CD4-positive, alpha-beta T cell treated with Interleukin-15 for 1 hour (primary cell): ENCODE measurements around the gene PFKFB4.
"Not testable (repeated sequence)": the region's sequence is repeated elsewhere in the genome, so short reads cannot be mapped to it uniquely, and the experiment has no call there.

Source experiments
- DNase-seq: peaks from one replicate; pipeline ENCODE4 v3.0.0-alpha.2; 2020

Gene PFKFB4

GRCh38 chr3:48555949-48556795 lies 431 bp downstream of the PFKFB4 start:
- no peak for DNase-seq

GRCh38 chr3:48555231-48555948 lies 1.2 kb downstream of the PFKFB4 start:
- no peak for DNase-seq

DNA sequence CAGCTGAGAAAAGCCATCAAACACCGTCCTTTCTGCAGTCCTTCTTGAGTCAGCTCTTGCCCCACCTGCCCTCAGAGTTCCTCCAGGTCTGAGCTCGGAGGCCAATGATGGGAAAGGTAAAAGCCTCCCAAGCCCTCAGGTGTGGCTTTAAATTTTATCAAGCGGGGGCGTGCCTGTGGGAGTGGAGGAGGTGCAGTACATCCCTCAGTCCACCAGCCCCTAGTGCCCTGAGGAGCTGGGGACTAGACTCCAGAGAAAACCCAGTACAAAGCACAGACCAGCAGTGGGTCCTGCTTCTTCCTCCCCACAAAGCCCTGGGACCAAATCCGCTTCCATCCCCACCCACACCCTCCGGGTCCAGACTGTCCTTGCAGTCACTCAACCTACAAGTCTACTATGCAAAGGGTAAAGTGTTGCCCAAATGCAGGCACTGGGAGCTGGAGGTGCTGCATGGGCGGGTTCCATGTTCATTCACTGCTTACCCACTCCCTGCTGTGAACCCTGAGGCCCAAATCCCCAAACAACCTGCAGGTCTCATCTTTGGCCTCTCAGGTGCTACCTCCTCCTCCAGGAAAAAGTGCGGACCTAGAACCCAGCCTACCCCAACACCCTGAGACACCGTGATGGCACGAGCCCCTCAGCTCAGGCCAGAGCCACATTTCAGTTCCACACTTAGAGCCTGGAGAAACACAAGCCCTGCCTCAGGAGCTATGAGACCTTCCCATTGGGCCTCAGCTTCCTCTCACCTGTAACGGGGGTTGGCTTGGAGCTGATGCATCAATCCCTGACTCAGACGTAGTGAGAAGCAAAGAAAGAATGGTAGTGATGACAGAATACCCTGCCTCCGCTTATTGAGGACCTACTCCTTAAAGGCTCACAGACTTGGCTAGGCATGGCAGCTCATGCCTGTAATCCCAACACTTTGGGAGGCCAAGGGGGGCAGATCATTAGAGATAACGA lies 2.4 kb downstream of the PFKFB4 start:
- DNase-seq: no peak

DNA sequence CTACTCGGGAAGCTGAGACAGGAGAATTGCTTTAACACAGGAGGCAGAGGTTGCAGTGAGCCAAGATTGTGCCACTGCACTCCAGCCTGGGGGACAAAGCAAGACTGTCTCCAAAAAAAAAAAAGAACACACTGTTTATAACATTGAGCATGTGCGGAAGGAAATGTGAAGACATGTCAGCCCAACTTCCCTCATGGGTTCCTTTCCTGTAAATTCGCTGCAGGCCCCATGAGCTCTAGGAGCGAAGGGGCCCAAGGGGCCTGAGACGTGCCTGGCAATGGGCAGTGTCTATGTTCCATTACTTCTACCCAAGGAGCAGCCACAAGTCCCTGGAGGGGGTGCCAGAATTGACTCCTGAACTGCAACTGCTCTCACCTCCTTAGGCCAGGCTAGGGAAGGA lies 3.2 kb downstream of the PFKFB4 start:
- DNase-seq: no peak

DNA sequence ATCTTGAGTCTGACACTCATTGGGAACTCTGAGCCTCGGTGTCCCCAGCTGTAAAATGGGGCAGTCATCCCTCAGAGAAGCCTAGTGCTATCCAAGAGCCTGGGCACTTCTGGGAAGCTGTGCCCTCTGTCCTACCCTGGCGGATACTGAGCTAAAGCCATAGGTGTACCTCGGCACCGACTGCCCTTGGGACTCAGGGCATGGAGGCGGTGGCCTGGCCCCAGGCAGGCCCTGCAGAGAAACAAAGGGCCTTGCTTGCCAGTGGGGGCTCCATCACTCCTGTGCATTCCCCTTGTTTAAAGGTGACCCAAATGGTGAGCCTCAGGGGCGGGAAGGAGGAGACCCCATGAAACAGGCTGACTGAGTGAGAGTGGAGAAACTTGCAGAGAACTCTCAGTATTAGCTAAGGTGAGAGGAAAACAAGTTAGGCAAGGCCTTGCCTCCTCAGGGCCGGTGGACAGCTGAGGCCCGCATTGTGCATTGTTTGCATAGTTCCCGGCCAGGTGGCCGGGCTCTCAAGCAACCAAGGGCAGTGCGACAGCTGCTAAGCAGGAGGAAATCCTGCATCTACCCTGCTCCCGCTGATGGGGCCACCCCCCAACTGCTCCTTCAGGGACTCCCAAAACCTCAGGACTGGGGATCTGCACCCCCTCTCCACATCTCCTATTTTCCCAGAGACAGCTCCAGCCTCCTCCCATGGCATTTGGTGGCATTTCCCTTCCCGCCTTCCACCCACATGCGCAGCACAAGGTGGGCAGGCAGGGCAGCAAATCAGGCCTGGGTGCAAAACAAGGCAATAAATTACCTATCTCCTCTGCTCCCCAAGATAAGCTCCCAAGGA lies 4.3 kb downstream of the PFKFB4 start:
- no peak for DNase-seq

- not testable (repeated sequence) for DNase-seq
Observed at GRCh38 chr3:48551651-48552050, 5.0 kb downstream of the PFKFB4 start.

DNA sequence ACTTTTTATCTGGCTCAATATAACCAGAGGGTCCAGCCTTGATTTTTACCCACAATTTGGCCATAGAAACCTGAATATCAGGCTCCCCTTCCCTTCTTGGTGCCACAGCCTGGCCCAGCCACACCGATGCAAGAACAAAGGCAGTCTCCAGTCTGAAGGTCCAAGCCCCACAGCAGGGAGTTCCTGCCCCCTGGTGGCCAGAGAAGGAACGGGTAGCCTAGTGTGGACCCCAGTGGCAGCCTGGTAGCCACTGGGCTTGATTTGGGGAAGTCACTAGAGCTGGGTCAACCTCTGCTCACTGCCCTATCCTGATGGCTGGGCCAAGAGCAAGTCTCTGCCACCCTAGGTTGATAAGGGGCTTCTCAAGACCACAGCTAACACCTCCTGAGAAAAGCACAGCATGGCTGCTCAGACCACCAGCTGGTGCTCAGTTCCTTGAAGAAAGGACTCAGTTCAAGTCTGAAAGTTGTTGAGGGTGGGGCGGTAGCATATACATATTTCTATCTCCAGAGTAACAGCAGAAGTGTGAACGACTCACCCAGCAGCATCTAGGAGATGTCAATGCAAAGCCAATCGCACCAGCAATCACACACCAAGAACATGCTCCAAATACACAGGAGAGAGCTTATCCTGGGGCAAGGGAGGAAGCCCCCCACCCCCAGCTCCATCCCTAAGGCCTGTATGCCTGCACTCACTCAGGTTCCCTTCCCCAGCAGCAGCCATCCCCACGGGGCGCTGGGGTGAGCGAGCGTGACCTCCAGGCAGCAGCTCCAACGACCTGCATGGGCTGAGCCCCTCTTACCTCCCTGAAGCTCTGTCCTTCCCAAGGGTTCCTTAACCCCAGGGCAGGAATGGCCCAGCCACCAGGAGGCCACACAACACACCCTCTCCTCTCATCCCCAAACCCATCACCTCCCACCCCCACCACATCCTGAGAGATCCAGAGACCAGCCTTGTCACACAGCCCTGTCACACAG lies 7.6 kb downstream of the PFKFB4 start:
- peak; percentile 81 for DNase-seq

DNA sequence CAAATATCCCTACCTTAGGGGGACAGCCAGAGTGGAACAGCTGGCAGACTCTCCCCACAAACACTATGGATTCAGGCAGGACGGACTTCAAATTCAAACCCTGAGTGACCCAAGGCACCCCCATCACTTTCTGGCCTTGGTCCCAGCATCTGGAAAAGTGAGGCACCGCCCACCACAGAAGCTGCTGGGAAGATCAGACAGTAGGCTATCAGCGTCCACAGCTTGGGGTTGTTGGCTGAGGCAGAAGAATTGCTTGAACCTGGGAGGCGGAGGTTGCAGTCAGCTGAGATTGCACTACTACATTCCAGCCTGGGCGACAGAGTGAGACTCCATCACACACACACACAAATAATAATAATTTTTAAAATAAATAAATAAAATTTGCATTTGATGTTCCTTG lies 8.5 kb downstream of the PFKFB4 start:
- DNase-seq: no peak

DNA sequence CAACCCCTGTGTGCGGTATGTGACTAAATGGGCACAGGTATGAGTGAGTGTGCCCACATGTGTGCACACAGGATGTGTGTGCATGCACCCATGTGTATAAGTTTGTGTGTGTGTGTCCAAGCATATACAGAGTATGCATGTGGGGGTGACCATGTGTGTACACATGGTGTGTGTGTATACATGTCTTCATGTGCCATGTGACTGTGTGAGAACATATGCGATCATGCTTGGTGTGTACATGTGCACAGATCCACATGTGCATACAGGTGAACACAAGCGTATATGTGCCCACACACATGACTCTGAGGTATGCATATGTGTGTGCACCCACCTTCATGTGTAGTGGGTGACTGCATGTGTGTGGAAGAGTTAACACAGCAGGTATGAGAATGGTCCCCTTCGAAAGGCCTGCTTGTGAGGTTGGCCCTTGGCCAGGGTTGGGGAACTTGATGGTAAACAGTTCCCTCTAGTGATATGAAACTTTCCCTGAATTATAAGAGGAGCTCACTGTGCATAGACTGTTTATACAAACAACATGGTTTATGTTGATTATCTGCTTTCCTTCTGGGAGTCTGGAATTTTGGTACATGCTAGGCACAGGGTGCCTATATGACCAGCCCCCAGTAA lies 10.3 kb downstream of the PFKFB4 start:
- no peak for DNase-seq

DNA sequence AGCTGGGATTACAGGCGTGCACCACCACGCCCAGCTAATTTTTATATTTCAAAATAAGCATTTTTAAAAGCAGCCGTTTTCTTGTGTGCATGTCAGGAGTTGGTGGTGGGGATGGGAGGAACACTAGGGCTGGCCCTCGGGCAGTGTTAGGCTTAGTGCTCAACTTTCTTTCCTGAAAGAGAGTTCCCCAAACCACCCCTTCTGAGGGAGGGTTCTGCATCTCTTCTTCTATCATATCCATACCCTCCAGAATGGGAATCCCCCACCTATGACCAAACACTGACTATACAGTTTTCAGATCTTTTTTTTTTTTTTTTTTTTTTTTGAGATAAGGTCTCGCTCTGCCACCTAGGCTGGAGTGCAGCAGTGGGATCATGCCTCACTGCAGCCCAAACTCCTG lies 12.5 kb downstream of the PFKFB4 start:
- no peak for DNase-seq

DNA sequence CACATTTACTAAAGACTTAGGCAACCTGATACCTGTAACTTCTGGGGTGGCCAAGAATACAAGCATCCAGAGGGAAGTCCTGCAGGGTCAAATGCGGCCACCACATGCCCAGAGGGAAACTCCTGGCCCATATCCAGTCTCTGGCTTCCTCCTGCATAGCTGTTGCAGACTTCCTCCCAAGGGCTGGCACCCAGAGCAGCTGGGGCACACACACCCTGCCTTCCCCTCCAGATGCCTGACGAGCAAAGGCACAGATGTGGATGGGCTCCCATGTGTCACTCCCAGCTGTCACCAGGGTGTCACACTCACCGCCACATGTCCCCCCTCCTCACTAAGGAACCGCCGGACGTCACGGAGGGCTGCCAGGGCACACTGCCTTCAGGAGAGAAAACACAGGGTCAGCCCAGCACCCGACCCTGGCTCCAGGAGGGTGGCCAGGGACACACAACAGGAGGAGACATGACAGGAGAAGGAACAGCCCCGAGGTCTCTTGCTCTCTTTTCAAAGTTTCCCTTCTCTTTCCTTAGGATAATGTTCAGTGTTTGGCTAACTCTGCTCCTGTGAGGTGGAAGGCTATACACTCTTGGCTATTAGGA lies 13.2 kb downstream of the PFKFB4 start:
- DNase-seq: peak; percentile 43

GRCh38 chr3:48538451-48538850 lies 18.2 kb downstream of the PFKFB4 start:
- no peak for DNase-seq

- DNase-seq: no peak
Observed at GRCh38 chr3:48536785-48537184, 19.8 kb downstream of the PFKFB4 start.

- no peak for DNase-seq
Observed at GRCh38 chr3:48536116-48536515, 20.5 kb downstream of the PFKFB4 start.

DNA sequence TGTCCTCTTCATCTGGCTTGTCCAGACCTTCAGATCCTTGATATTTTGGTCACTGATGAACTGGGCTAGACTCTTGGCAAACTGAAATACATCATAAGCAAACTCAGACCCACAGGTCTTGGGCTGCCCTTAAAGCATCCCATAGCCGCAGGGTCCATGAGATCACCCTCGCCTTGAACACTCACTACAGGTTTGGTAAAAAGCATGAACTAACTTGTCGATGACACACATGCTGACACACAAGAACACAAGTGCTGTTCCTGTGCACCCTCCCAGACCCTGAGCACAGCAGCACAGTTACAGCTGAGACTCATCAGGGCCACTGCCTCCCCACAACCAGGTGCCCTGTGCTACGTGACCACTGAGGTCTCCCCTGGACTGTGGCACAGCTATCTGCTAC lies 21.0 kb downstream of the PFKFB4 start:
- no peak for DNase-seq

DNA sequence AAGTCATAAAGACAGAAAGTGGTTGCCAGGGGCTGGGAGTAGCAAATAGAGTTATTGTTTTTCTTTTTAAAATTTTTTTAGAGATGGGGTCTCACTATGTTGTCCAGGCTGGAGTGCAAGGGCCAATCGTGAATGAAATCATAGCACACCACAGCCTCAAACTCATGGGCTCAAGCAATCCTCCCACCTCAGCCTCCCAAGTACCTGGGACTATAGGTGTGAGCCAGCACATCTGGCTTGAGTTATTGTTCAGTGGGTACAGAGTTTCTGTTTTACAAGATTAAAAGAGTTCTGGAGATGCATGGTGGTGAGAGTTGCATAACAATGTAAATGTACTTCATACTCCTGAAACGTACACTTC lies 23.6 kb downstream of the PFKFB4 start:
- no peak for DNase-seq

DNA sequence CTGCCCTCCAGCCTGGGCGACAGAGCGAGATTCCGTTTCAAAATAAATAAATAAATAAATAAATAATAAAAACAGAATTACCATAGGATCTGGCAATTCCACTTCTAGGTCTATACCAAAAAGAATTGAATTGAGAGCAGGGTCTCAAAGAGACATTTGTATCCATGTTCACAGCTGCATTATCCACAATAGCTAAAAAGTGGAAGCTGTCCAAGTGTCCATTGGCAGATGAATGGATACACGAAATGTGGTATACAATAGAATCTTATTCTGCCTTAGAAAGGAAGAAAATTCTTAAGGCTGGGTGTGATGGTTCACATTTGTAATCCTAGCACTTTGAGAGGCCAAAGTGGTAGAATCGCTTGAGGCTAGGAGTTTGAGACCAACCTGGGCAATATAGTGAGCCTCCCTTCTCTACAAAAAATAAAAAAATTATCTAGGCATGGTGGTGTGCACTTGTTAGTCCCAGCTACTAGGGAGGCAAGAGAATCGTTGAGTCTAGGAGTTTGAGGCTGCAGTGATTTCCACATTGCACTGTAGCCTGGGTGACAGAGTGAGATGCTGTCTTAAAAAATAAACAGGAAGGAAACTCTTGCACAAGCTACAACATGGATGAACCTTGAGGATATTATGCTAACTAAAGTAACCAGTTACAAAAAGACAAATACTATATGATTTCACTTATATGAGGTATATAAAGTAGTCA lies 24.2 kb downstream of the PFKFB4 start:
- DNase-seq: no peak

GRCh38 chr3:48530701-48531100 lies 25.9 kb downstream of the PFKFB4 start:
- not testable (repeated sequence) for DNase-seq

- no peak for DNase-seq
Observed at GRCh38 chr3:48528754-48529153, 27.8 kb downstream of the PFKFB4 start.
